ENCODE data around the gene CXCL12. TPM values are rescaled to one million over a fixed set of nuclear protein-coding genes. Genes with fewer than 3 reads are reported as not detected.

CXCL12 gene
- total RNA-seq, 1 experiment from 2014 or later: 0.47 TPM

DNA sequence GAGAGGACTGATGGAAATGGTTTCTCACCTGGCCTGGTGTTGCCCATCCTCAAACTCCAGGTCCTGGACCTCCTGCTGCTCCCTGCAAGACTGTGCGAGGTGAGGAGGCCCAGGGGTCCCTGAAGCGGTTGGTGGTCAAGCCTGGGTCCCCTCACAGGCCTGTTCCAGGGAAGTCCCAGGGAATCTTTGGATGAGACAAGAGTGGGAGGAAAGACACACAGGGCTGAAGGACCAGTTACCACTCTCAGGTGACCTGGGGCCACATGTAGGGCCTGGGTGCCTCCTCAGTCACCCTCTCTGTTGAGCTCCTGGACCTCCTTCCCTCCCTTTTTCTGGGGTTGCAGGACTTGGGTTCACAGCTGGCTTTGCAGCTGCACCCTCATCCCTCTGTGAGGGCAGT, 42.6 kb upstream of the CXCL12 start:
- ChIA-PET RAD21 (ENCODE audit: low non-redundant PET in 1 of 2, low total read pairs in 2 of 2, uncharacterized antibody in 2 of 2, unreplicated experiment in 2 of 2) (no interaction called here), POLR2A (no interaction called here), CTCF (no interaction called here)
- H3K27me3 ChIP-seq (ENCODE audit: insufficient read depth, low read length): no peaks in the 10 kb centered on the region; the same call in 1 of the 2 replicates
- intact Hi-C loops (cut with micrococcal nuclease): no loop called here
- no peaks in the 10 kb centered on the region for H3K9me3 ChIP-seq (ENCODE audit: control insufficient read depth in 1 of 2, insufficient read depth in 1 of 2, low read depth in 1 of 2, low read length in 2 of 2)
- H3K9me2 ChIP-seq (ENCODE audit: insufficient read depth): no peaks in the 10 kb centered on the region
- H3K36me3 ChIP-seq (ENCODE audit: control insufficient read depth in 1 of 2, insufficient read depth in 2 of 2, low read length in 2 of 2): no peaks in the 10 kb centered on the region
- H2AFZ ChIP-seq (ENCODE audit: low read depth, low read length, poor library complexity, severe bottlenecking): no peak overlapping the region
- no peaks in the 10 kb centered on the region for H3K79me2 ChIP-seq (ENCODE audit: insufficient read depth, low read length)
- H3K27ac ChIP-seq (ENCODE audit: low read depth, low read length): no peak overlapping the region
- H4K20me1 ChIP-seq (ENCODE audit: insufficient read depth): no peaks in the 10 kb centered on the region
- no TSS peak for BruUV-seq (replicated peaks)
- ATAC-seq (no peak), DNase-seq (ENCODE audit: low read depth, low spot score) (no peak)
- no peak overlapping the region for H3K4me3 ChIP-seq (replicated peaks in 1 of 2; ENCODE audit: low read depth in 1 of 2, low read length in 2 of 2)
- H3K4me1 ChIP-seq (ENCODE audit: control insufficient read depth in 1 of 2, insufficient read depth in 2 of 2, low read length in 2 of 2): no peaks in the 10 kb centered on the region
- H3K9ac ChIP-seq (ENCODE audit: low read length): no peak overlapping the region
- H3K4me2 ChIP-seq (ENCODE audit: low read length): no peak overlapping the region
- TF ChIP-seq, protein P1, sequence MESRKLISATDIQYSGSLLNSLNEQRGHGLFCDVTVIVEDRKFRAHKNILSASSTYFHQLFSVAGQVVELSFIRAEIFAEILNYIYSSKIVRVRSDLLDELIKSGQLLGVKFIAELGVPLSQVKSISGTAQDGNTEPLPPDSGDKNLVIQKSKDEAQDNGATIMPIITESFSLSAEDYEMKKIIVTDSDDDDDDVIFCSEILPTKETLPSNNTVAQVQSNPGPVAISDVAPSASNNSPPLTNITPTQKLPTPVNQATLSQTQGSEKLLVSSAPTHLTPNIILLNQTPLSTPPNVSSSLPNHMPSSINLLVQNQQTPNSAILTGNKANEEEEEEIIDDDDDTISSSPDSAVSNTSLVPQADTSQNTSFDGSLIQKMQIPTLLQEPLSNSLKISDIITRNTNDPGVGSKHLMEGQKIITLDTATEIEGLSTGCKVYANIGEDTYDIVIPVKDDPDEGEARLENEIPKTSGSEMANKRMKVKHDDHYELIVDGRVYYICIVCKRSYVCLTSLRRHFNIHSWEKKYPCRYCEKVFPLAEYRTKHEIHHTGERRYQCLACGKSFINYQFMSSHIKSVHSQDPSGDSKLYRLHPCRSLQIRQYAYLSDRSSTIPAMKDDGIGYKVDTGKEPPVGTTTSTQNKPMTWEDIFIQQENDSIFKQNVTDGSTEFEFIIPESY (IDR thresholded peaks at IDR 0.05; ENCODE audit: extremely low read depth, insufficient replicate concordance, low read length): no peak
- TF ChIP-seq CEBPB (IDR thresholded peaks at IDR 0.05; ENCODE audit: low read depth) (no peak), SIN3A (IDR thresholded peaks at IDR 0.05; ENCODE audit: low read depth) (no peak), ELF1 (IDR thresholded peaks at IDR 0.05; ENCODE audit: borderline replicate concordance, low read depth) (no peak), EZH2phosphoT487 (IDR thresholded peaks at IDR 0.05; ENCODE audit: borderline replicate concordance) (no peak), YY1 (IDR thresholded peaks at IDR 0.05; ENCODE audit: extremely low read depth, insufficient replicate concordance, low read depth, low read length) (no peak), SRF (IDR thresholded peaks at IDR 0.05; ENCODE audit: low read depth) (no peak), ZNF274 (IDR thresholded peaks at IDR 0.05; ENCODE audit: low read depth, low read length) (no peak), EZH2 (IDR thresholded peaks at IDR 0.05) (no peak), ZFX (IDR thresholded peaks at IDR 0.05) (no peak), EGR1 (IDR thresholded peaks at IDR 0.05; ENCODE audit: low read depth) (no peak), RAD21 (IDR thresholded peaks at IDR 0.05; ENCODE audit: low read depth) (no peak), TCF7L2 (IDR thresholded peaks at IDR 0.05; ENCODE audit: borderline replicate concordance, extremely low read depth, insufficient read depth, insufficient read length) (no peak), CBX3 (IDR thresholded peaks at IDR 0.05; ENCODE audit: low read depth) (no peak)
- TF ChIP-seq, protein P2, sequence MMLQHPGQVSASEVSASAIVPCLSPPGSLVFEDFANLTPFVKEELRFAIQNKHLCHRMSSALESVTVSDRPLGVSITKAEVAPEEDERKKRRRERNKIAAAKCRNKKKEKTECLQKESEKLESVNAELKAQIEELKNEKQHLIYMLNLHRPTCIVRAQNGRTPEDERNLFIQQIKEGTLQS (IDR thresholded peaks at IDR 0.05): no peak
- TF ChIP-seq, protein P3, sequence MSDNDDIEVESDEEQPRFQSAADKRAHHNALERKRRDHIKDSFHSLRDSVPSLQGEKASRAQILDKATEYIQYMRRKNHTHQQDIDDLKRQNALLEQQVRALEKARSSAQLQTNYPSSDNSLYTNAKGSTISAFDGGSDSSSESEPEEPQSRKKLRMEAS (IDR thresholded peaks at IDR 0.05): no peak
- TF ChIP-seq, protein P4, sequence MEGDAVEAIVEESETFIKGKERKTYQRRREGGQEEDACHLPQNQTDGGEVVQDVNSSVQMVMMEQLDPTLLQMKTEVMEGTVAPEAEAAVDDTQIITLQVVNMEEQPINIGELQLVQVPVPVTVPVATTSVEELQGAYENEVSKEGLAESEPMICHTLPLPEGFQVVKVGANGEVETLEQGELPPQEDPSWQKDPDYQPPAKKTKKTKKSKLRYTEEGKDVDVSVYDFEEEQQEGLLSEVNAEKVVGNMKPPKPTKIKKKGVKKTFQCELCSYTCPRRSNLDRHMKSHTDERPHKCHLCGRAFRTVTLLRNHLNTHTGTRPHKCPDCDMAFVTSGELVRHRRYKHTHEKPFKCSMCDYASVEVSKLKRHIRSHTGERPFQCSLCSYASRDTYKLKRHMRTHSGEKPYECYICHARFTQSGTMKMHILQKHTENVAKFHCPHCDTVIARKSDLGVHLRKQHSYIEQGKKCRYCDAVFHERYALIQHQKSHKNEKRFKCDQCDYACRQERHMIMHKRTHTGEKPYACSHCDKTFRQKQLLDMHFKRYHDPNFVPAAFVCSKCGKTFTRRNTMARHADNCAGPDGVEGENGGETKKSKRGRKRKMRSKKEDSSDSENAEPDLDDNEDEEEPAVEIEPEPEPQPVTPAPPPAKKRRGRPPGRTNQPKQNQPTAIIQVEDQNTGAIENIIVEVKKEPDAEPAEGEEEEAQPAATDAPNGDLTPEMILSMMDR (IDR thresholded peaks at IDR 0.05 in 2 of 3, conservative IDR thresholded peaks at IDR 0.05 in 1 of 3; ENCODE audit: borderline replicate concordance in 1 of 3, insufficient read depth in 1 of 3, low read depth in 2 of 3, low read length in 2 of 3): no peak
